ENCODE results near the gene FAM184B. TPM values are rescaled to one million over a fixed set of nuclear protein-coding genes. Genes with fewer than 3 reads are reported as not detected.

The FAM184B gene
- total RNA-seq, 4 donors from 2014 or later = not detected

DNA sequence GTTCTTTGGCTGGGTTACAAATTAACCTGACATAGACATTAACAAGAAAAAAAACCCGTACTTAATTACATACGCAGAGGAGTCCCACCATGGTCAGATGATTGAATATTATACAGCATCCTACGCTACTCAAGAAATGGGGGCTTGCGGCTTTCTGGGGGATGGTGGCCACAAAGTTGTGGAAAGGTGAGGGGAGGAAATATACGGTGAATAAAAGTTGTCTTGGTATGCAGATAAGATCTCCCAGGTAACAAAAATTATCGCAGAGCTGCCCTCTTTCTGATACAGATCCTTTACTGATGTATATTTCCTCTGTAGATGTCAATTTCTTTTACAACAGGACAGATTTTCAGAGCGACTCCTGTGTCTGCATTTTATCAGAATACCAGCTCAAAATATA, 28.2 kb upstream of the FAM184B start:
- WGBS, 2 donors = 2 to 4% methylated on average over 7 of the region's 7 CpGs
- H3K27ac ChIP-seq = peak overlapping the region; percentile 95 to 99 (median 98)
- H3K9me3 ChIP-seq = no peaks in the 10 kb centered on the region
- no peaks in the 10 kb centered on the region for H3K27me3 ChIP-seq
- TF ChIP-seq CTCF (IDR thresholded peaks at IDR 0.05) = no peak
- TF ChIP-seq EP300 (IDR thresholded peaks at IDR 0.05) = no peak
- DNase-seq (ENCODE audit: low spot score in 2 of 2) = no peak
- H3K36me3 ChIP-seq = peaks cover 0 to 1% (median 0%) of the 10 kb centered on the region in 3 donors
- peak overlapping the region; percentile 69 to 96 (median 77) for H3K4me3 ChIP-seq
- peaks cover 5 to 57% (median 24%) of the 10 kb centered on the region in 4 donors for H3K4me1 ChIP-seq

GRCh38 chr4:17807446-17807845, 26.0 kb upstream of the FAM184B start:
- Histone ChIP-seq H3K9me3 (no peaks in the 10 kb centered on the region), H3K4me1 (peaks cover 5 to 57% (median 24%) of the 10 kb centered on the region in 4 donors), H3K4me3 (peak overlapping the region in 2 of 4 donors; percentile 17 to 23), H3K27ac (peak overlapping the region in 1 of 4 donors; percentile 50), H3K27me3 (no peaks in the 10 kb centered on the region), H3K36me3 (peaks cover 0 to 23% (median 0%) of the 10 kb centered on the region in 3 donors)
- no peak for DNase-seq (ENCODE audit: low spot score in 2 of 2)
- TF ChIP-seq EP300 (IDR thresholded peaks at IDR 0.05) (no peak), POLR2A (IDR thresholded peaks at IDR 0.05) (no peak), CTCF (IDR thresholded peaks at IDR 0.05) (no peak)
- 18 to 32% methylated on average over 6 of the region's 6 CpGs for WGBS, 2 donors

DNA sequence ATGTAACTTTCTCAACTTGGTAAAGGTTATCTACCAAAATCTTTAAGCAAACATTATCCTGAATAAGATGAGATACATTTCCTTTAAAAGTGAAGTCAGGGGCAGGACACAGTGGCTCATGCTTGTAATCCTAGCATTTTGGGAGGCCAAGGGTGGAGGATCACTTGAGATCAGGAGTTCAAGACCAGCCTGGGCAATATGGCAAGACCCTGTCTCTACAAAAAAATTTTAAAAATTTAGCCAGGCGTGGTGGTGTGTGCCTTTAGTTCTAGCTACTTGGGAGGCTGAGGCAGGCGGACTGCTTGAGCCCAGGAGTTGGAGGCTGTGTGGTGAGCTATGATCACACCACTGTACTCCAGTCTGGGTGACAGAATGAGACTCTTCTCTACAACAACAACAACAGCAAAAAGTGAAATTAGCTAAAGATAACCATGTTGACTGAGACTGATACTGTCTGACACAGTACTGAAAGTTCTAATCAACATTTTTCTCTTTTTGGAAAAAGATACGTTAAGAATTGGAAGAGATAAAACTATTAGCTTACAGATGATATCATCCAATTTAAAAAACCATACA, 24.2 kb upstream of the FAM184B start:
- no peak for DNase-seq (ENCODE audit: low spot score in 2 of 2)
- TF ChIP-seq POLR2A (IDR thresholded peaks at IDR 0.05) = no peak
- TF ChIP-seq EP300 (IDR thresholded peaks at IDR 0.05) = no peak
- no peak for TF ChIP-seq CTCF (IDR thresholded peaks at IDR 0.05)
- H3K36me3 ChIP-seq = peaks cover 0 to 39% (median 0%) of the 10 kb centered on the region in 3 donors
- no peak overlapping the region for H3K4me3 ChIP-seq
- 86 to 93% methylated on average over 3 of the region's 3 CpGs for WGBS, 2 donors
- H3K27me3 ChIP-seq = no peaks in the 10 kb centered on the region
- no peaks in the 10 kb centered on the region for H3K9me3 ChIP-seq
- no peak overlapping the region for H3K27ac ChIP-seq
- peaks cover 5 to 46% (median 21%) of the 10 kb centered on the region in 4 donors for H3K4me1 ChIP-seq

- H3K9me3 ChIP-seq = no peaks in the 10 kb centered on the region
- no peaks in the 10 kb centered on the region for H3K27me3 ChIP-seq
- H3K27ac ChIP-seq = no peak overlapping the region
- DNase-seq (ENCODE audit: low spot score in 2 of 2) = no peak
- WGBS, 2 donors = 94 to 100% methylated on average over 1 of the region's 1 CpG
- H3K36me3 ChIP-seq = peaks cover 0 to 50% (median 0%) of the 10 kb centered on the region in 3 donors
- no peak overlapping the region for H3K4me3 ChIP-seq
- H3K4me1 ChIP-seq = no peaks in the 10 kb centered on the region
- no peak for TF ChIP-seq EP300 (IDR thresholded peaks at IDR 0.05)
- no peak for TF ChIP-seq CTCF (IDR thresholded peaks at IDR 0.05)
- no peak for TF ChIP-seq POLR2A (IDR thresholded peaks at IDR 0.05)
These were observed 16.4 kb upstream of the FAM184B start for GRCh38 chr4:17797808-17798207.

DNA sequence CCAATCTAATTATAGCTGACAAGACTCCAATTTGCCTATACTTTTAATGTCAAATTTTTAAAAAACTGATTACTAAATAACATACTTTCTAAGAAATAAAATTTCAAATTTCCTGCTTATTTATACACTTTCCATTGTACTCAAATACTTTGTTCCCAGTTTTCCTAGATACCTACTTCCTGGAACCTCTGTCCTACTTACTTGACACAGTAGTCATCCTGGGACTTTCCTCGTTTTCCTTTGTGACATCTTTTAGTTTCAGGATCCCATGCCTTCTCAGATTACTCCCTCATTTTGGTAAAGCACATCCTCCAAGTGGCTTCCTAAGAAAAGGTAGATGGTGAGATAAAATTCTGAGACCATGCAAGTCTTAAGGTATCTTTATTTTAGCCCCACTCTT, 13.3 kb upstream of the FAM184B start:
- TF ChIP-seq EP300 (IDR thresholded peaks at IDR 0.05) (no peak), POLR2A (IDR thresholded peaks at IDR 0.05) (no peak), CTCF (IDR thresholded peaks at IDR 0.05) (no peak)
- Histone ChIP-seq H3K27me3 (no peaks in the 10 kb centered on the region), H3K36me3 (peaks cover 0 to 33% (median 0%) of the 10 kb centered on the region in 3 donors), H3K9me3 (peaks cover 0 to 6% (median 0%) of the 10 kb centered on the region in 4 donors), H3K4me1 (no peaks in the 10 kb centered on the region), H3K4me3 (no peak overlapping the region), H3K27ac (no peak overlapping the region)
- WGBS, 2 donors = 59 to 70% methylated on average over 1 of the region's 1 CpG
- DNase-seq (ENCODE audit: low spot score in 2 of 2) = no peak
